Mesendoderm (in vitro differentiated cells): ENCODE measurements around the gene SAMD1.

Source experiments
- DNase-seq: peaks from one replicate; pipeline ENCODE4 v3.0.0; 2013
- H2AK5ac ChIP-seq: 2 replicates; pipeline ENCODE4 v1.6.1; 2013; ENCODE audit warnings: low read length, inconsistent platforms
- H2BK120ac ChIP-seq: 2 replicates; pipeline ENCODE4 v1.6.1; 2013; ENCODE audit warnings: low read depth, mild to moderate bottlenecking, low read length, moderate library complexity, mixed read lengths
- H2BK15ac ChIP-seq: replicated peaks from 2 replicates; pipeline ENCODE4 v1.6.1; 2013; ENCODE audit warnings: low read depth, mild to moderate bottlenecking, moderate library complexity
- H2BK5ac ChIP-seq: 2 replicates; pipeline ENCODE4 v1.6.1; 2013; ENCODE audit warnings: low read length, inconsistent platforms
- H3K18ac ChIP-seq: 2 replicates; pipeline ENCODE4 v1.6.1; 2013; ENCODE audit warnings: mild to moderate bottlenecking, low read length, mixed read lengths
- H3K23ac ChIP-seq: one replicate; pipeline ENCODE4 v1.6.1; 2013; ENCODE audit warnings: low read length
- H3K27ac ChIP-seq: 2 replicates; pipeline ENCODE4 v1.5.1; 2013; ENCODE audit warnings: low read depth, mild to moderate bottlenecking, inconsistent platforms, low read length, moderate library complexity
- H3K27me3 ChIP-seq: 2 replicates; pipeline ENCODE4 v1.6.1; 2013; ENCODE audit warnings: low read length, control low read depth, mild to moderate bottlenecking, inconsistent platforms; ENCODE audit not compliant: insufficient read depth, poor library complexity
- H3K36me3 ChIP-seq: 2 replicates; pipeline ENCODE4 v1.6.1; 2013; ENCODE audit warnings: low read length, inconsistent platforms; ENCODE audit not compliant: control insufficient read depth, insufficient read depth
- H3K4ac ChIP-seq: one replicate; pipeline ENCODE4 v1.6.1; 2013; ENCODE audit warnings: low read depth, mild to moderate bottlenecking, low read length, moderate library complexity
- H3K4me1 ChIP-seq: 2 replicates; pipeline ENCODE4 v1.6.1; 2013; ENCODE audit warnings: low read depth, low read length, inconsistent platforms; ENCODE audit not compliant: control insufficient read depth
- H3K4me2 ChIP-seq: 2 replicates; pipeline ENCODE4 v1.6.1; 2013; ENCODE audit warnings: low read length
- H3K4me3 ChIP-seq: 2 replicates; pipeline ENCODE4 v1.5.1; 2013; ENCODE audit warnings: mild to moderate bottlenecking, low read length
- H3K56ac ChIP-seq: one replicate; pipeline ENCODE4 v1.6.1; 2013; ENCODE audit warnings: low read length
- H3K79me1 ChIP-seq: 2 replicates; pipeline ENCODE4 v1.6.1; 2013; ENCODE audit warnings: low read length, inconsistent platforms
- H3K79me2 ChIP-seq: 2 replicates; pipeline ENCODE4 v1.6.1; 2013; ENCODE audit warnings: mild to moderate bottlenecking, low read length; ENCODE audit not compliant: control insufficient read depth, insufficient read depth
- H3K9ac ChIP-seq: 2 replicates; pipeline ENCODE4 v1.6.1; 2013; ENCODE audit warnings: low read length, inconsistent platforms
- H4K5ac ChIP-seq: one replicate; pipeline ENCODE4 v1.6.1; 2013; ENCODE audit warnings: low read length
- H4K8ac ChIP-seq: one replicate; pipeline ENCODE4 v1.6.1; 2013; ENCODE audit warnings: low read depth, mild to moderate bottlenecking, control low read depth, low read length, moderate library complexity
- WGBS: extraction: QIAGEN DNeasy Blood & Tissue Kit; methylation state at CpG from one replicate; pipeline ENCODE4 v1.1.7; 2013; ENCODE audit warnings: low lambda C conversion rate, missing lambda C conversion rate; ENCODE audit not compliant: insufficient coverage; ENCODE audit errors: extremely low coverage; 5-methylcytosine and 5-hydroxymethylcytosine counted together

SAMD1 gene

DNA sequence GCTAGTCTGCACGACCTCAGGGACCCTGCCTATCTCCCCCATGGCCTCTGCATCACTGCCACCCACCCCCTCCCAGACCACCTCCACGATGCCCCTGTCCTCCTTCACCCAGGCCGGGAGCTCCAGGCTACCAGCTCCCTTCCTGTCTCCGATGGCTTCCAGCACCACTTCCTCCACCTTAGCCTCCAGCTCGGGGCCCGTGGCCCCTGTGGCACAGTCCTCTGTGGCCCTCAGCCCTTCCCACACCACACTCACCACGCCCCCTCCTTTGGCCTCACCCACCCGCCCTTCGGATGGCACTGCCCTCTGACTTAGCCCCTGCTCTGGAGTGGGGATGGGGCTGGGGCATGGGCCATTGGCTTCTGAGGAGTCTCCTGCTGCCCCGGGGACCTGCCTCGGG lies 35.8 kb downstream of the SAMD1 start:
- no peak overlapping the region for H3K9ac ChIP-seq
- peaks cover 2% of the 10 kb centered on the region for H3K27me3 ChIP-seq

DNA sequence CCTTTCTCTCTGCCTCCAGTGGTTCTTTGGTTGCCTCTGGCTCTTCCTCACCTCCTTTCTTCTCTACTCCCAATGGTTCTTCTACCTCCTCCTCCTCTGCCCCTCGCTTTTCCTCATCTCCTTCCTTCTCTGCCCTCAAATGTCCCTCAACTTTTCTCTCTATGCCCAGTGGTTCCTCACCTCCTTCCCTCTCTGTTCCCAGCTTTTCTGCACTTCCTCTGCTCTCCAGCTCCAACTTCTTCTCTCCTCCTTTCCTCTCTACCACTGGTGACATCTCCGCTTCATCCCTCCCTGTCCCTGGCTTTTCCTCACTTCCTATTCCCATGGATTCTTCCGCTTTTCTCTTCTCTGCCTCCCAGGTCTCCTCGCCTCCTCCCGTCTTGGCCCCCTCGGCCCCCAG lies 36.5 kb downstream of the SAMD1 start:
- Histone ChIP-seq H3K4me3 (no peak overlapping the region), H2AK5ac (no peak overlapping the region), H3K23ac (no peak overlapping the region), H3K79me1 (no peaks in the 10 kb centered on the region), H3K18ac (no peak overlapping the region), H4K5ac (no peak overlapping the region), H3K27me3 (peaks cover 2% of the 10 kb centered on the region), H2BK120ac (no peak overlapping the region), H3K79me2 (no peaks in the 10 kb centered on the region), H2BK5ac (no peak overlapping the region), H3K56ac (no peak overlapping the region), H4K8ac (no peak overlapping the region), H3K4ac (no peak overlapping the region), H3K4me1 (peaks cover 2% of the 10 kb centered on the region), H3K27ac (no peak overlapping the region), H3K4me2 (no peak overlapping the region), H3K9ac (no peak overlapping the region), H2BK15ac (no peak overlapping the region), H3K36me3 (no peaks in the 10 kb centered on the region)
- no CpG with 5 or more reads among the region's 6 CpGs for WGBS
- DNase-seq: no peak

More for the DNA sequence above, 35.8 kb downstream of the SAMD1 start:
- peaks cover 2% of the 10 kb centered on the region for H3K4me1 ChIP-seq
- H3K23ac ChIP-seq: no peak overlapping the region
- H2BK120ac ChIP-seq: no peak overlapping the region
- no CpG with 5 or more reads among the region's 11 CpGs for WGBS
- no peak overlapping the region for H2AK5ac ChIP-seq
- no peak overlapping the region for H3K27ac ChIP-seq
- H2BK15ac ChIP-seq: no peak overlapping the region
- no peak overlapping the region for H3K4ac ChIP-seq
- DNase-seq: no peak
- H3K79me1 ChIP-seq: no peaks in the 10 kb centered on the region
- H4K8ac ChIP-seq: no peak overlapping the region
- H3K56ac ChIP-seq: no peak overlapping the region
- H2BK5ac ChIP-seq: no peak overlapping the region
- H4K5ac ChIP-seq: no peak overlapping the region
- H3K4me2 ChIP-seq: no peak overlapping the region
- no peaks in the 10 kb centered on the region for H3K79me2 ChIP-seq
- no peak overlapping the region for H3K4me3 ChIP-seq
- no peaks in the 10 kb centered on the region for H3K36me3 ChIP-seq
- H3K18ac ChIP-seq: no peak overlapping the region

DNA sequence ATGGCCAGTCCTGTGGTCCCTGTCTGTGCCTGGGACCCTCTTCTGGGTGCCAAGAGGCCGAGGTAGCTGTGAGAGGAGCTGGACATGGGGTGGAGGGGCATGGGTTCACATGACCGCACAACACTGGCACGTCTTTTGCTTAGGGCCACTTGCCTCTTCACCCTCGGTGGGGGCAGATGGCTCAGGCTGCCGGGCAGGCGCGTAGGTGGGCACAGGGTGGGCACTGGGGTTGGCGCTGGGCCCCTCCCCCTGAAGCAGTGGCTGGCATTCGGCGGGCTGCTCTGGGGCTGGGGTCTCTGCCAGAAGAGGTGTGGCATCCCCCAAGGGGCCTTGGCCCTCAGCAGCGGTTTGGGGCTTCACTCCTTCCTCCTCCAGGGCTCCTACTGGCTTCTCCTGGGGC lies 37.1 kb downstream of the SAMD1 start:
- Histone ChIP-seq H3K4me3 (no peak overlapping the region), H4K8ac (no peak overlapping the region), H3K56ac (no peak overlapping the region), H3K18ac (no peak overlapping the region), H4K5ac (no peak overlapping the region), H3K23ac (no peak overlapping the region), H2BK5ac (no peak overlapping the region), H3K36me3 (no peaks in the 10 kb centered on the region), H2BK15ac (no peak overlapping the region), H3K27me3 (peaks cover 2% of the 10 kb centered on the region), H3K9ac (no peak overlapping the region), H3K4me2 (no peak overlapping the region), H3K79me2 (no peaks in the 10 kb centered on the region), H3K4me1 (peaks cover 2% of the 10 kb centered on the region), H3K79me1 (no peaks in the 10 kb centered on the region), H2BK120ac (no peak overlapping the region), H3K27ac (no peak overlapping the region), H3K4ac (no peak overlapping the region), H2AK5ac (no peak overlapping the region)
- no CpG with 5 or more reads among the region's 11 CpGs for WGBS
- no peak for DNase-seq

DNA sequence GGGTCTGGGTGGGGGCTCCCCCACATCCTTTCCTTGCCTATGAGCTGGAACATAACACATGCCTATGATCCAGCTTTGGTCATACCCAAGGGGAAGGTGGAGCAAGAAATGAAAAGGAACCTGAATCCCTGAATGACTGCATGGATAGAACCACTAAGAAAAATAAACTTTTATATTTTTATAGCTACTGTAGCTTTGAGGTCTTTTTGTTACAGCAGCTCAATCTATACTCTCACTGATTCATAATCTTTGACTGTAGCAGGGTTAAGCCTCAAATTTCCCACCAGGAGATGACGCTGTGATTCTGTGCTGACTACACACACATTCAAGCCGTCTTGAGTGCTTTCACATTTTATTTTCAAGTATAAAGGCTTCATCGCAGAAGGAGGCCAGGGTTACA lies 37.5 kb downstream of the SAMD1 start:
- Histone ChIP-seq H2BK120ac (no peak overlapping the region), H3K4me1 (peaks cover under 1% of the 10 kb centered on the region), H2AK5ac (no peak overlapping the region), H3K23ac (no peak overlapping the region), H3K9ac (no peak overlapping the region), H3K79me1 (no peaks in the 10 kb centered on the region), H3K36me3 (no peaks in the 10 kb centered on the region), H4K8ac (no peak overlapping the region), H3K4me2 (no peak overlapping the region), H3K4ac (no peak overlapping the region), H4K5ac (no peak overlapping the region), H3K79me2 (no peaks in the 10 kb centered on the region), H2BK15ac (no peak overlapping the region), H3K27me3 (no peaks in the 10 kb centered on the region), H3K27ac (no peak overlapping the region), H3K56ac (no peak overlapping the region), H3K4me3 (no peak overlapping the region), H3K18ac (no peak overlapping the region), H2BK5ac (no peak overlapping the region)
- no CpG with 5 or more reads among the region's 3 CpGs for WGBS
- no peak for DNase-seq

DNA sequence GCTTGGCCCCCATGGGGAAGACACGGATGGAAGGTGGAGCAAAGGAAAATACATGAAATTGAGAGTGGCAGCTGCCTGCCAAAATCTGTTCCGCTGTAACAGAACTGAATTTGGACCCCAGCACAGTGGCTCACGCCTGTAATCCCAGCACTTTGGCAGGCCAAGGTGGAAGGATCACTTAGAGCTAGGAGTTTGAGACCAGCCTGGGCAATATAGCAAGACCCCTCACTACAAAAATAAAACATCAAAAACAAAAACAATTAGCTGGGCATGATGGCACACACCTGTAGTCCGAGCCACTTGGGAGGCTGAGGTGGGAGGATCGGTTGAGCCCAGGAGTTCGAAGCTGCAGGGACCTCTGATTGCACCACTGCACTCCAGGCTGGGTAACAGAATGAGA lies 38.1 kb downstream of the SAMD1 start:
- Histone ChIP-seq H2BK120ac (no peak overlapping the region), H3K23ac (no peak overlapping the region), H2BK15ac (no peak overlapping the region), H3K4me3 (no peak overlapping the region), H3K27ac (no peak overlapping the region), H3K4ac (no peak overlapping the region), H4K5ac (no peak overlapping the region), H4K8ac (no peak overlapping the region), H3K36me3 (no peaks in the 10 kb centered on the region), H3K79me2 (no peaks in the 10 kb centered on the region), H2BK5ac (no peak overlapping the region), H3K27me3 (no peaks in the 10 kb centered on the region), H2AK5ac (no peak overlapping the region), H3K9ac (no peak overlapping the region), H3K79me1 (no peaks in the 10 kb centered on the region), H3K4me2 (no peak overlapping the region), H3K4me1 (no peaks in the 10 kb centered on the region), H3K56ac (no peak overlapping the region), H3K18ac (no peak overlapping the region)
- no CpG with 5 or more reads among the region's 6 CpGs for WGBS
- no peak for DNase-seq

DNA sequence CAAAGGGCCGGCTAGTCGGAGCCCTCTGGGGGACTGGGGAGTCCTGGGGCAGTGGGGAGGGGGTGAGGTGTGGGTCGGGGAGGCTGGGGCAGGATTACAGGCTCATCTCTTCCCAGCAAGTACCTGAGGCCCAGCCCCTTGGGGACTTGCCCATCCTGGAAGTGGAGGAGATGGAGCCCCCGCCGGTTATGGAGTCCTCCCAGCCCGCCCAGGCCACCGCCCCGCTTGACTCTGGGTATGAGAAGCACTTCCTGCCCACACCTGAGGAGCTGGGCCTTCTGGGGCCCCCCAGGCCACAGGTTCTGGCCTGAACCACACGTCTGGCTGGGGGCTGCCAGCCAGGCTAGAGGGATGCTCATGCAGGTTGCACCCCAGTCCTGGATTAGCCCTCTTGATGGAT lies 38.6 kb downstream of the SAMD1 start:
- Histone ChIP-seq H3K18ac (no peak overlapping the region), H3K56ac (no peak overlapping the region), H2BK15ac (no peak overlapping the region), H3K9ac (no peak overlapping the region), H3K27me3 (no peaks in the 10 kb centered on the region), H2AK5ac (no peak overlapping the region), H3K27ac (no peak overlapping the region), H3K23ac (no peak overlapping the region), H4K8ac (no peak overlapping the region), H2BK5ac (no peak overlapping the region), H4K5ac (no peak overlapping the region), H3K36me3 (no peaks in the 10 kb centered on the region), H2BK120ac (no peak overlapping the region), H3K4me1 (no peaks in the 10 kb centered on the region), H3K4ac (no peak overlapping the region), H3K79me2 (no peaks in the 10 kb centered on the region), H3K79me1 (no peaks in the 10 kb centered on the region), H3K4me3 (no peak overlapping the region), H3K4me2 (no peak overlapping the region)
- no CpG with 5 or more reads among the region's 9 CpGs for WGBS
- DNase-seq: no peak
